HG02885 (cell line): ENCODE measurements around the gene NUP62.

Source experiments
- ATAC-seq: cut with Tn5 transposase; IDR thresholded peaks from one replicate; pipeline ENCODE4 v1.9.1; 2021; ENCODE audit warnings: mild to moderate bottlenecking; ENCODE audit not compliant: unreplicated experiment, poor library complexity

NUP62 gene

GRCh38 chr19:49857838-49858087 lies 71.5 kb downstream of the NUP62 start:
- no peak for ATAC-seq

GRCh38 chr19:49857061-49857837 lies 72.1 kb downstream of the NUP62 start:
- ATAC-seq = no peak
